HUDEP-2 (cell line): ENCODE data around the gene CPEB3.
A peak's percentile ranks its signal among the peaks of the same experiment; 100 is the strongest.
"Not testable (repeated sequence)": the region's sequence is repeated elsewhere in the genome, so short reads cannot be mapped to it uniquely, and the experiment has no call there.

Experiments used
- DNase-seq, 76 experiments: peaks; one replicate each; lab custom pipeline; 2025; ENCODE audit not compliant: unreplicated experiment in 76 of 76; lab: John Stamatoyannopoulos, UW

Gene CPEB3

DNA sequence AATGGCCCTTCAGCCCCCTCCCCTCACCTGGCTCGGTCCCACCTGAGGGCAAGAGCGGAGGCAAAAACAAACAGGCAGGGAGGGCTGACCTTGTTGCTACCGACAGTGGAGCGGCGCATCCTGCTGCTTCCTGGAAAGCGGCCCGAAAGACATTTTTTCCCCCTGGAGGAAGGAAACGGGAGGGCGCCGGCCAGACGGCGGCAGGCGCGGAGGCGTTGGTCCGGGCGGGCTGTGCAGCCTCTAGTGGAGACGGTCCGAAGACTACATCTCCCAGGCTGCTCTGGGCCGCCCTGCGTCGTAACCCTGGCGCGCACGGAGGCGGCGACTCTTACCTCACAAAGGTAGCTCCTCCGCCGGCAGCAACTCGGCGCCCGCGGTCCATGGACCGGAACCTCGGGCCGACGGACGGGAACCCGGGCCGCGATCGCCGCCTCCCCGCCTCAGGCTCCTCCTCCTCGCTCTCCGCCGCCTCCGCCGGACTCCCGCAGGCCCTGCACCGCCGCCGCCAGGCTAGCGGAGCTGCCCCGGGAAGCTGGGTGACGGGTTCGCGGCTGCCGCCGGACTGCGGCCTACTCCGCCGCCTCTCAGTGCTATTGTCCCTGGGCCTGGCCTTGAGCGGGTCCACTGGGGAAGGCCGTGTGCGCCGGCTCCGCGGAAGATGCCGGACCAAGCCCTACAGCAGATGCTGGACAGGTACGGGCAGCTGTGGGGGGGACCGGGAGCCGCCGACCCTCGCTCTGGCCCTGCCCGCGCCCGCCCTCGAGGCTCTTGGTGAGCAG, at the start of gene CPEB3, which contains the start of gene MARCHF5:
Gene CPEB3 (minus strand): TSS at position 242 of the 779 bp plus-strand sequence. CDS start 50,728 bp downstream, outside the sequence.
Gene MARCHF5 (plus strand): TSS at position 331 of the 779 bp plus-strand sequence. CDS start 328 bp downstream, at position 659.
- peak; percentile 19 to 94 (median 87) for DNase-seq

DNA sequence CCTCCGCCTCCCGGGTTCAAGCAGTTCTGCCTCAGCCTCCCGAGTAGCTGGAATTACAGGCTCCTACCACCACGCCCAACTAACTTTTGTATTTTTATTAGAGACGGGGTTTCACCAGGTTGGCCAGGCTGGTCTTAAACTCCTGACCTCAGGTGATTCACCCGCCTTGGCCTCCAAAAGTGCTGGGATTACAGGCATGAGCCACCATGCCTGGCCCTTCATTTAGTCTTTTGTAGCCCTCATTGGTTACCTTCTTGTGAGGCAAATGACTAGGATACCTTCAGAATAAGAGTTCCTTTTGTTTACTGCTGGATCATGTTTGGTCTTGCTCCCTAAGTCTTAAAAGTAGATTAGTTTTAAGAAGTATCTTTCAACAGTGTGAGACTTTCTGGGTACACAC, 39.0 kb upstream of the CPEB3 start:
- DNase-seq, result not testable (repeated sequence)

DNA sequence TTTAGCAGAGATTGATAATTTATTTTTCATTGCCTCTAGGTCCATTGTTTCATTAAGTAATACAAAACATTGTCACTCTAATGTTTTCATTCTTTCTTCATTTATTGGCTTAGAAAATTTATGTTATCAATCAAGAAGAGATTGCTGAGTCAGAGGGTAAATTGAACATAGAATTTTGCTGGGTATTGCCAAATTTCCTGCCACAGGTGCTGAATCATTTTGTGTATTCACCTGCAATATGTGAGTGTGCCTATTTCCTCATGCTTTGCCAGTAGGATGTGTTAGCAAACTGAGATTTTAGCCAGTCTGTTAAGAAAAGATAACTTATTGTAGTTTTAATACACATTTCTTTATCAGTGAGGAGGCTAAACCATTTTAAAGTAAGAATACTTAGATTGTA, 38.1 kb upstream of the CPEB3 start:
- DNase-seq, result no peak

DNA sequence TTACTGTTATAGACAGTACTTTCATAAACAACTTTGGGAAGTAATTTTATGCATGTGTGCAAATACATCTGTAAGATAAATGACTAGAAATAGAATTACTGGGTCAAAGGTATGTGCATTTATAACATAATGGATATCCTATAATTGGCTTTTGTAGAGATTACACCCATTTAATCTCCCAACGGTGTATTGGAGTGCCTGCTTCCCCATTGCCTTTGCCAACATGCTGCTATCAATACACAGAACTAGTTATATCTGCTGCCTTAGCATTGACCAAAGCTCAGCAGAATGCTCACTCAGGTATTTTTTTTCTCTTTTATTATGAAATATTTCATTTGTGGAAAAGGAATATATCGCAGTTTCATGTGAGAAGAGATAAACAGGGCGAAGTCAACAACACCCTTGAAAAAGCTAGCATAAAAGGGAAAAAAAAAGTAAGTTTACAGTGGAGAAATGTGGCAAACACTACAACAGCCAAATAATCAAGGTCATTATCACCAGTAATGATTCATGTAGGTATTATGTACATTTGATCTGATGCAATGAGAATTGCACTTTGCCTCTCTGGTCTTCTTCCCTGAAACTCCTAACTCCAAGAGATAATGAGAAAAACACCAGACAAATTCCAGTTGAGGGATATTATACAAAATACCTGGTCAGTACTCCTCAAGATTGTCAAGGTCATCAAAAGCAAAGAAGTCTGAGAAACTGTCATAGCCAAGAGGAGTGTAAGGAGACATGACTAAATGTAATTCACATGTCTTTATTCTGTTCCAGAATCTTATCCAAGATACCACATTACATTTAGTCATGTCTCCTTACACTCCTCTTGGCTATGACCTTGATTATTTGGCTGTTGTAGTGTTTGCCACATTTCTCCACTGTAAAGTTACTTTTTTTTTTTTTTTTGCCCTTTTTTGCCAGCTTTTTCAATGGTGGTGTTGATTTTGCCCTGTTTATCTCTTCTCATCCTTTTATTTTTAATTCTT, 36.9 kb upstream of the CPEB3 start:
- DNase-seq, result peak in 2 of 76 experiments; percentile 4 to 10

DNA sequence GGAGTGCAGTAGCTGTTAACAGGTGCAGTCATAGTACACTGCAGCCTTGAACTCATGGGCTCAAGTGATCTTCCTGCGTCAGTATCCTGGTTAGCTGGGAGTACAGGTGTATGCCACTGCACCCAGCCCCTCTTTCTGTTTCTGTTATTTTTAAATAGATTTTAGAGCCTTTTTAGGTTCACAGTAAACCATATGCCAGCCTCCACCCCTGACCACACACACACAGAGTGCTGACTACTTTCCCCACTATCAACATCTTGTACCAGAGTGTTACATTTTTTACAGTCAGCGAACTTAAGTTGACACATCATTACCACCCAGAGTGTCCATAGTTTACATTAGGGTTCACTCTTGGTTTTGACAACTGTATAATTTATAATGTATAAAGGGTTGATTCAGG, 32.2 kb upstream of the CPEB3 start:
- DNase-seq, result no peak

DNA sequence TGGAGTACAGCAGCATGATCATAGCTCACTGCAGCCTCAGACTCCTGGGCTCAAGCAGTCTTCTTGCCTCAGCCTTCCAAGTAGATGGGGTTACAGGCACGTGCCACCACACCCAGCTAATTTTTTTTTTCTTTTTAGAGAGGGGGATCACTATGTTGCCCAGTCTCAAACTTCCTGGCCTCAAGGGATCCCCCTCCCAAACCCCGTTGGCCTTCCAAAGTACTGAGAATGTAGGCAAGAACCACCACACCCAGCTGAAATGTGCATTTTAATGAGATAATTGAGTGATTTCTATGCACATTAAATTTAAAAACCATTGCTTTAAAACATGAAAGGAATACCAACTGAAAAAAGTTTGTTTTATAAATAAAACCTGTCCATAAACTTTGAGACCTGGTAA, 25.7 kb upstream of the CPEB3 start:
- DNase-seq, result no peak

DNA sequence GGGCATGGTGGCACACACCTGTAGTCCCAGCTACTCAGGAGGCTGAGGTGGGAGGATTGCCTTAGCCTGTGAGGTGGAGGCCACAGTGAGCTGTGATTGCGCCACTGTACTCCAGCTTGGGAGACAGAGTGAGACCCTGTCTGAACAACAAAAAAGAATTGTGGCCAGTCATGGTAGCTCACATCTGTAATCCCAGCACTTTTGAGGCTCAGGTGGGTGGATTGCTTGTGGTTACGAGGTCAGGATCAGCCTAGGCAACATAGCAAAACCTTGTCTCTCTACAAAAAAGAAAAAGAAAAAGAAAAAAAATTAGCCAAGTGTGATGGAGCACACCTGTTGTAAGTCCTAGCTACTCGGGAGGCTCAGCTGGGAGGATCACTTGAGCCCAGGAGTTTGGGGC, 22.9 kb upstream of the CPEB3 start:
- DNase-seq, result no peak

DNA sequence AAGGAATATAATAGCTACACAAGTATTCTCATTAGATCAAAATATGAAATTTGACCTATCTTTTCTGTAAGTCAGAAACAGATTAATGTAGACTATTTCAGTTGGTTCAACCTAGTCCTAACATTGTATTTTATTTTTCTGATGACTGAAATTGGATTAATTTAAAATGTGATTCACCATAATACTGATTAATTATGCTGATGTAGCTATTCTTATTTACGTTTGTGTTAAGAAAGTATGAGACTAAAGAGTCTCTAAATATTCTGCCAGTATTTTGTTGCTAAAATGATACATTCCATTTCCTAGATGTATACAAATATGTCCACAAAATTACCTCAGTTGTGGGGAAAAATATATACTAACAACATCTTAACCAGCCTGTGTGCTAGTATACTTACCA, 18.4 kb upstream of the CPEB3 start:
- no peak for DNase-seq

DNA sequence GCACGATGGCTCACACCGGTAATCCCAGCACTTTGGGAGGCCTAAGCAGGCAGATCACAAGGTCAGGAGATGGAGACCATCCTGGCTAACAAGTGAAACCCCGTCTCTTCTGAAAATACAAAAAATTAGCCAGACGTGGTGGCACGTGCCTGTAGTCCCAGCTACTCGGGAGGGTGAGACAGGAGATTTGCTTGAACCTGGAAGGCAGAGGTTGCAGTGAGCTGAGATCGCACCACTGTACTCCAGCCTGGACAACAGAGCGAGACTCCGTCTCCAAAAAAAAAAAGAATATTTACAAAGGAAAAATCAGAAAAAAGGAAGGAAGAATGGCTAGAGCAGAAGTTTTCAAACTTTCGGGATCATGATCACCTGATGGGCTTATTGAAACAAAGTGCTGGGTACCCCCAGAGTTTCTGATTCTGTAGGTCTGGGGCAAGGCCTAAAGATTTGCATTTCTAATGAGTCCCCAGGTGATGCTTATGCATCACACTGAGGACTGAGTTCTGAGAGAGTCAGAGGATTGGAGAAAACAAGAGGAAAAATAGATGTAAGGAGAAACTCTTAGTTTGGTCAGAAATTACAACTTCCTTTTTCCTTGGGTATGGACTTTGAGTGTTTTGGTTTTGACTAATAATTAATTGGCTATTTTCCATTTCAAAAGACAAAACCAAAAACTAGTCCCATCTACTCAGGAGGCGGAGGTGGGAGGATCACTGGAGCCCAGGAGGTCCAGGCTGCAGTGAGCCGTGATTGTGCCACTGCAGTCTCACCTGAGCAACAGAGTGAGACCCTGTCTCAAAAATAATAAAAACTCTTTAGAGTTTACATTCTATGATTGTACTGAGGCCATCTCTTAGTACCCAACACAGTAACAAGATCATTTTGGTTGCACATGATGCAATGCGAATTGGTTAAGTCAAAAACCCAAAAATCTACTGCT, 14.5 kb upstream of the CPEB3 start:
- DNase-seq, result no peak

DNA sequence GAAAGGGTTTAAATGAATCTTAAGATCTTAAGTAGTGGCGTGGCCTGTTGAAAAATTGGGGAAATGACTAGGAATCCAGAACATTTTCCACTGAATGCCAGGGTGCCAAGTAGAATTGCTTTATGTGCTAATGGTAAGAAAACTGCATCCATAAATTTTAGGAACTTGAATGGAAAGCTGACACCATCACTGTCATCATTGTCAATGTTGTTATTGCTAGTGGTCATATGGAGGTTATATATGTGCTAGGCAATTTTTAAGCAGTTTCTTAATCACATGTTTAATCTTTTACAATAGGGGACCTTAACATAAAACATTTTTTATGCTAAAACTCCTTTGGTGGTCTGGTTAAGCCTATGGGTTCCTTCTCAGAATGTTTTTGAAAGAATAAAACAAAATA, 13.2 kb upstream of the CPEB3 start:
- no peak for DNase-seq

DNA sequence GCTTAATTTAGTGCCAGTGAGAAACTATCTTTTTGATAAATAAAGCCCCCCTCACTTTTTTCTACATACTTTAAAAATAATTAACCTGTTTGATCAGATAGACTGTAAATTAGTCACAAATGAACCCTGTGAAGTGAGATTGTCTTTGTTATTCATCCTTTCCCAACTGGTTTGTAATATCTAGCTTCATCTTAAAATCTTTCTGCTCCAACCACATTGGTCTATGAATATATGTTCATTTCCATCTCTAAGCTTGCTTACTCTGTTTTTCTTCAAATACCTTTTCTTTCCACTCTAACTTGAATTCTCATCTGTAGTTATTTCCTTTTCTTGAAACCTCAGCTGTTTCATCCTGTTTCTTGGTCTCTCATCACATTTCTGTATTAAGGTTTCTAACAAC, 12.2 kb upstream of the CPEB3 start:
- no peak for DNase-seq

DNA sequence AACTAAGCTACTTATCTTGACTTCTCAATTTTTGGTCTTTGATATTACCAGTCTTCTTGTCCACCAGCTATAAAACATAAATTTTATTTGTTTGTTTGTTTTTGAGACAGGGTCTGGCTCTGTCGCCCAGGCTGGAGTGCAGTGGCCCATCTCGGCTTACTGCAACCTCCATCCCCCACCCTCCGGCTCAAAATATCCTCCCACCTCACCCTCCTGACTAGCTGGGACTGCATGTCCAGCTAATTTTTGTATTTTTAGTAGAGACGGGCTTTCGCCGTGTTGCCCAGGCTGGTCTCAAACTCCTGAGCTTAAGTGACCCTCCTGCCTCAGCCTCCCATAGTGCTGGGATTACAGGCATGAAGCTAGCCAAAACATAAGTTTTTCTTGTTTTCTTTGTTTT, 7.6 kb upstream of the CPEB3 start:
- no peak for DNase-seq

DNA sequence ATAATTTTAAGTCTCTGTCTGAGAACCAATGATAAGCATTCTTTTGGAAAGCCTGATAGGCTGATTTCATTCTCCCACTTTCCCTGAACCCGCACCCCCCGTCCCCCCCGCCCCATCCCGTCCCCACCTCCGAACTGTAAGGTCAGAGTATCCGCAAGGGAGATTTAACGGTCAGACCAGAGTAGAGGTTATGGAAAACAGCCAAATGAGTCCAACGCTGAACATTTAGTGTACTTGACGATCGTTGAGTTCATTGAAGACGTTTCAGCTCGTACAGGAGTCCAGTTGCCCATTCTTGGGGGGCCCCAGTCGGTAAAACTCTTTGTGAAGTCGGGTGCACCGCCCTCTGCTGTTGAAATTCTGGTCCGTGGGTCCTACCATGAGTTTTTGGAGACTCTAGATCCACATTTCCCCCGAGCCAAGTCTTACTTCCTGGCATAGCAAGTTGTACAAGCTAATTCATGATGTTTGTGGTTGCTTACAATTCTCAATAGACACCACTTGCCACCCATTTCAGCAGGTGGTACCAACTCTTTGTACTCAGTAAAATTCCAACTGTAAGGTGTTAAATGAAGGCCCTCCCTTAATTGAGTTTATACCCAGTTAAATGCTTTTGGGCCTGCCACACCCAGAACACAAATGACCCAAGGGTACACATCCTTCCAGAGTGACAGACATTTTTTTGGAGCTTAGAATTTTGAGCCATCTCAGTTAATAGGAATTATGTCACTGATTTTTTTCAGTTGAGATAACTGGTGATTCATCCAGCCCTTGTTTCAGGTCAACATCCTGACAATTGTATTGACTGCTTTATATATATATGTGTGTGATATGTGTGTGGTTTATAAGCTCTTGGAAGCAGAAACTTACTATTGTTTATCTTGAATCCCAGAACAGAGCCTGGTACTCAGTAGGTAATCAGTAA, 1.3 kb upstream of the CPEB3 start:
- peak in 53 of 76 experiments; percentile 2 to 68 (median 25) for DNase-seq

DNA sequence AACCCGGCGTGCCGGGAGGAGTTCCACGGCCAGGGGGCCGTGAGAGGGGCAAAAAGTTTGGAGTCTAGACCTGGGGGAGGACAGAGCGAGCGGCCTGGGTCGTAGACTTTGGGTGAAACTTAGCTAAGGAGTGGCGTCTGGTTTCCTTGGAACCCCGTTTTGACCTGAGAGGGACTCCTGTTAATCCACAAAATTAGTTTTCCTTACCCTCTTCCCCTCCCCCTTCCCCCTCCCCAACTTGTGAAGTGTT, 663 bp upstream of the CPEB3 start:
- DNase-seq, result peak in 11 of 76 experiments; percentile 12 to 50 (median 25)

DNA sequence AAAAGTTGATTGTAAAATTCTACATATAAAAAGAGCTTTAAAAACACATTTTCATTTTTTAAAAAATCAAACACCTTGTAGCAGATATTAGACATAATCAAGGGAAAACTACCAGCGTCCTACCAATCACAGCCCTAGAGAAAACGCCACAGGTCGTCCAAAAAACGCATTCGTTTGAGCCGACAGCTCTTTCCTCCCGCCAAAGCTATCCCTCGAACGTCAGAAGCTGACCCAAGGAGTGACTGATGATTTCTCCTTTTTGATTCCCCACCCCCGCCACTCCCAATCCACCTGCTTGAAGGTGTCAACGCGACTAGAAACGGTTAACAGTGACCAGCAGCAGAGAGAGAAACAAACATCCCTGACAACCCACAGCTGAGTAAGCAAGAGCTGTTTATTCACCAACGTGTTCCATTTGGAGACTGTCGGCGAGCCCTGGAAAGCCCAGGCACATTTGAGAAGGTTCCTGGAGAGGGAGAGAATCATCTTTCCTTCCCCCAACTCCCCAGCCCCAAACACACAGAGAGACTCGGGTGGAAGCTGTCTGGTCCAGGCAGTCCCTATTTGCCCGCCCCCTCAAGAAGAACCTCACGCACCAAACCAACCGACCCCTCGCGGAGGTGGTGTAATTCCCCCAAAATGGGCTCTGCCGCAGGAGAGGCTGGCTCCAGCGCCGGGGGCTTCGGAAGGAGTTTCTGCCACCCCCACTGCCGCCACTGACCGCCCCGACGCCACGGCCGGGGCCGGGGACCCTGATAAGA, 622 bp downstream of the CPEB3 start:
- DNase-seq, result peak in 28 of 76 experiments; percentile 2 to 56 (median 28)

DNA sequence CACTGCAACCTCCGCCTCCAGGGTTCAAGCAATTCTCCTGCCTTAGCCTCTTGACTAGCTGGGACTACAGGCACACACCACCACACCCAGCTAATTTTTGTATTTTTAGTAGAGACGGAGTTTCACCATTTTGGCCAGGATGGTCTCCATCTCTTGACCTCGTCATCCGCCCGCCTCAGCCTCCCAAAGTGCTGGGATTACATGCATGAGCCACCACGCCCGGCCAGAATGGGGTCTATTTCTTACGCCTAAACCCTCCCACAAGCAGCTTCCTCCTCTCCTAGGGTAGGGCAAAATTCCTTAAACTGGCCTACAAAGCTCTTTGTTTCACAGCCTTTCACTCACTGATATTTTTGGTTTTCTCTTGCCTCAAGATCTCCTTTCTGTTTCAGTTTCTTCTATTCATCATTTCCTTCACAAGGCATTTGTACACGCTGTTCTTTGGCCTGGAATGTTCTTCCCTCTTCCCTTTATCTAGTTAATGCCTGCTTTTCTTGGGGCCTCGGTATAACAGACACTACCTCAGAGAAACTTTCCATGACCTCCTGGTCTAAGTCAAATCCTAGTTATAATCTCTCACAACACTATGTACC, 6.7 kb downstream of the CPEB3 start:
- DNase-seq, result no peak

DNA sequence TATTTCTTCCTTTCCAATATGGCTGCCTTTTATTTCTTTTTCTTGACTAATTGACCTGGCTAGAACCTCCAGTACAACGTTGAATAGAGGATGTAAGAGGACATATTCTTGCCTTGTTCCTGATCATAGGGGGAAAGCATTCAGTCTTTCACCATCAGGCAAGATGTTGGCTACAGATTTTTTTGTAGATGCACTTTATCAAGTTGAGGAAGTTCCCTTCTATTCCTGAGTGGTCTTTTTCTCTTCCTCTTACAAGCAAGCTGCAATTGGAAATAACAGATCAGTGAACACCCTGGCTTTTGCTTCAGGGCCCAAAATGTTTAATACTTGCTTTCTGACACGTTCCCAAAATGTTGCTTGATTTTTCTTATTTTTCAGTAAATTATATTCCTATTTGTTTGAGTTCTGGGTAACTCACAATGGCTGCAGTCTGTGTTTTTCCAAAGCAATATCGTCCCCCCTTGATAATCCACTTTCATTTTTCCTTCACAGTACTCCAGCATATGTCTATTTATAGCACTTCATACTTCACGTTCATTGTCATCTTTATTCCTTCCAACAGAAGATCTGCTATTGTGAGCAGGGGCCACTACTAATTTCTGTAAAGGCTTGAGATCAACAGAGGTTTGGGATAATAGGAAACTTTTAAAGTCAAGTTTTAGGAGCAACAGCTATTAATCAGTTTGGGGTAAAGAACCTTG, 11.7 kb downstream of the CPEB3 start:
- DNase-seq, result no peak

DNA sequence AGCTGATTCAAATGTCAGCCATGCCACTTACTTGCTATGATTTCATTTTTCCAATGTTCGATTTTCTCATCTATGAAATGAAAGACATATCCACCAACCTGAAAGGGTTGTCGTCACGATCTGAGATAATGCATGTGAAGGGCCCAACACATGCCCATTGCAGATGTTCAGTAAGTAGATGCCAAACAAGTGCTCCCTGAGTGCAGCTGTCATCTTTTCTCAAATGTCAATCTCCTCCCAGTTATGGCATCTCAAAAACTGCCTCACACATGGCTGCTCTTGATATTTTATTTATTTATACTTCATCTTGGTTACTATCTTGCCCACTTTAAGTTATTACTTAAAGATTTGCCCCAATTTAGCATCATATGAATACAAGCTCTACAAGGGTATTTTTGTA, 16.8 kb downstream of the CPEB3 start:
- no peak for DNase-seq
